ENCODE measurements around the gene FNIP2.

DNA sequence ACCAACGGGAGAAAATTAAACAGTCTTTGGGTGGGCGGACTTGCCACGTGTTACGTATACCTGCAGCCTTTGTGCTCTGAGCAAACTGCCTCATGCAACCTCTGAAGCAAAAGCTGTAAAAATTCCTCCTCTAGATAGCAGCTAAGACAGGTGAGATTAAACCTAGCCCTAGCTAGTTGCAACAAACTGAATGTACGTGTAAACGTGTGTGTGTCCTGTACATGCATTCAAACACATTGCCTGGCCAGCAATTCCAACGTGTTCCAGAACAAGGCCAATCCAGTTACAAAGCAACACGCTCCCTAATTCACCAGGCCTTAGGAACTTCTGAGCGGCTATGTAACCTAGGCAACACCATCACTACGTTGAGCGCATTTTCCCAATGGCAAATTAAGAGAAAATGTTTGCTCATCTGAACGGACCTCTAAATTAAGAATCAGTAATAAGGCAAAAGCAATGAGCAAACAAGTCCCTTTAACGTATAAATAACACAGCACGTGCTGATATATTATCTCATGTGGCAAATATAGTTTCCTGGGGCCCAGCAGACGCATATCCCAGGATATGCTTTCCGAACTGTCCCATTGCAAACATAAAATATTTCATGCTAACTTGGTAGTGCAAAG lies 46.4 kb upstream of the FNIP2 start:
- no peak for TF ChIP-seq POLR2A (IDR thresholded peaks at IDR 0.05)
- TF ChIP-seq, protein P1, sequence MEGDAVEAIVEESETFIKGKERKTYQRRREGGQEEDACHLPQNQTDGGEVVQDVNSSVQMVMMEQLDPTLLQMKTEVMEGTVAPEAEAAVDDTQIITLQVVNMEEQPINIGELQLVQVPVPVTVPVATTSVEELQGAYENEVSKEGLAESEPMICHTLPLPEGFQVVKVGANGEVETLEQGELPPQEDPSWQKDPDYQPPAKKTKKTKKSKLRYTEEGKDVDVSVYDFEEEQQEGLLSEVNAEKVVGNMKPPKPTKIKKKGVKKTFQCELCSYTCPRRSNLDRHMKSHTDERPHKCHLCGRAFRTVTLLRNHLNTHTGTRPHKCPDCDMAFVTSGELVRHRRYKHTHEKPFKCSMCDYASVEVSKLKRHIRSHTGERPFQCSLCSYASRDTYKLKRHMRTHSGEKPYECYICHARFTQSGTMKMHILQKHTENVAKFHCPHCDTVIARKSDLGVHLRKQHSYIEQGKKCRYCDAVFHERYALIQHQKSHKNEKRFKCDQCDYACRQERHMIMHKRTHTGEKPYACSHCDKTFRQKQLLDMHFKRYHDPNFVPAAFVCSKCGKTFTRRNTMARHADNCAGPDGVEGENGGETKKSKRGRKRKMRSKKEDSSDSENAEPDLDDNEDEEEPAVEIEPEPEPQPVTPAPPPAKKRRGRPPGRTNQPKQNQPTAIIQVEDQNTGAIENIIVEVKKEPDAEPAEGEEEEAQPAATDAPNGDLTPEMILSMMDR (IDR thresholded peaks at IDR 0.05) = no peak
